Hematopoietic multipotent progenitor cell treated with erythropoietin and hydrocortisone succinate and interleukin-3 and kit ligand, for 17 days (in vitro differentiated cells): ENCODE results near the gene B3GLCT.

Source experiments
- DNase-seq: peaks from one replicate; pipeline ENCODE4 v3.0.0-alpha.2; 2015; ENCODE audit warnings: low spot score

The B3GLCT gene

DNA sequence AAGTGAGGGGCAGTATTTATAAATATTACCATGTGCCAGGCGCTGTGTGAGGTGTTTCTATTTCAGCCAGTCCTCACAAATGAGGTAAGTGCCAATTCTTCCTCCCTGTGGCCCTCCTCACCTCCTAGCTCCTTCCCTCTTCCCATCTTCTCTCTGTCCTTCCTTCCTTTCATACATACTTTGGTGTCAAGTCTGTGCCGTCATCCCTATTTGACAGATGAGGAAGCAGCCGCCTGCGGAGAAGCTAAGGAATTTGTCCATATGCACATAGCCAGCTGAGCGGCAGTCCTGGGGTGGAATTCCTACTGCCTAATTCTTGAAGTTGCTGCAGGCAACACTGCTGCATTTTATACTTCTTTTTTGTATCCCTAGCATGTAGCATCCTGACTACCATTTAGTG lies 150.8 kb downstream of the B3GLCT start:
- no peak for DNase-seq

DNA sequence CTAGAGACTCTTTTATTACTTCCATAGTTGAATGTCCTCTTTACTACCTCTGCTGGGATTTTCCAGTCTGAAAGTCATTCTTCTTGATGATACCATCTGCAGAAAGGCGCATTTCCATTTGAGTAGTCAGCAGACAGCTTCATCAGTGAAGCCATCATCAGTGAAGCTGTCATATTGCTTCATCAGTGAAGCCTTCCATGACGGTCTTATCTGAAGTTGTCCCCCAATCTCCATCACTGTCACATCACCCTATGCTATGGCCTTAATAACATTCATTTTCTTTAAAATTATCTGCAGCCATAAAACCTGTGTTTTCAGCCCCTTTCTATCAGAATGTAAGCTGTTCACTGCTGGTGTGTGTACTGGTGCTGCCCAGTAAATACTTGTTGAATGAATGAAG lies 151.6 kb downstream of the B3GLCT start:
- DNase-seq, result no peak

GRCh38 chr13:31352467-31352866 lies 152.7 kb downstream of the B3GLCT start:
- DNase-seq, result no peak

- no peak for DNase-seq
Observed at GRCh38 chr13:31355001-31355400, 155.2 kb downstream of the B3GLCT start.

DNA sequence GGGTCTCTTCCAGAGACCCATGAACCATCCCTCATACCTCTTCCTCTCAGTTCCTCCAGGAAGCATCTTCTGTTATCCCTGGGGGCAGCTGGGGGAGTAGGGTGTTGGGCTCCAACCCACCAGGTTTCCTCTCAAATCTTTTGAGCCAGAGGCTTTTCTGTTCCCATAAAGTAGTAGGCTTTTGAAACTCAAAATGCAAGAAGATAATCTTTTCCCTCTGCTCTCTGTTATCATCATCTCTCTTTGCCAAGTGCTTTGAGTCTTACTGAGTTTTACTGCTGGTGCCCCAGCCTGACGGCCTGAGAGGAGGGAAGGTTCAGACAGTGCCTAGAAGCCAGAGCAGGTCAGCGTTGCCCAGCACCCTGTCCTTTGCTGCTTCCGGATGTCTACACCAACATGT lies 157.2 kb downstream of the B3GLCT start:
- no peak for DNase-seq

DNA sequence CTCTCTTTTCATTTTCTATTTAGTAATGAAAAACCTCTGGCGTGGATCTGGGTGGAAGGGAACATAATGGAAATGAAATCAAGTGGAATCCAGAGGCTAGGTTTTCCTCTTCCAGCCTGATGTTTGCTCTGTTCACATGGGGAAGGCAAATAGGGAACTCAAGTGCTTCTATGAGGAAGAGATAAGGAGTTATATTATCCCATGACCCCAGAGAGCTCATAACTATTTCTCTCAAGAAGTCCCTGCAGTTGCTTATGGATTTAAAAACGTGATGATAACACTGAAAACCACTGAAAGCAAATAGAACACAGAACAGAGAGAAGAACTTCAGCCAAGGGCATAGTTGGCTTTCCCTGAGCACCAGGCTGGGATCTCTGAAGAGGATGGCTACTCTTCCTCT lies 157.8 kb downstream of the B3GLCT start:
- DNase-seq, result no peak

GRCh38 chr13:31361673-31362072 lies 161.9 kb downstream of the B3GLCT start:
- DNase-seq, result no peak

DNA sequence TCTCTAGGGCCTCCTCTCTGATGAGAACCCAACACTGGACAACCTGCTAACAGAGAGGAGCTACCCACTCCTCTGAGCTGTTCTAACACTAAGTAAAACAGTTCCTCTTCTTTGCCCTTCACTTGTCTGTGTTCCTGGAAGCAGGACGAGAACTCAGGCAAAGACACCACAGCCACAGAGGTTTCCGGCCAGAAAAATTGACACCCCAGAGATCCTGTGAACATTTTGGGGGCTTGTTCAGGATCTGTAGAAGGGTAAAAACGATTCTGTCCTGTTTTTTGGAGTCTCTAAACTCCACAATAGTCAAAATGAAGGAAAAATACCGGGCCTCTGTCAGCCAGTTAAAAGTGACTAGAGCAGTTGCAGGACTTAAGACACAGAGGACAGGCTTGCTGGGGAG lies 165.9 kb downstream of the B3GLCT start:
- DNase-seq, result no peak

DNA sequence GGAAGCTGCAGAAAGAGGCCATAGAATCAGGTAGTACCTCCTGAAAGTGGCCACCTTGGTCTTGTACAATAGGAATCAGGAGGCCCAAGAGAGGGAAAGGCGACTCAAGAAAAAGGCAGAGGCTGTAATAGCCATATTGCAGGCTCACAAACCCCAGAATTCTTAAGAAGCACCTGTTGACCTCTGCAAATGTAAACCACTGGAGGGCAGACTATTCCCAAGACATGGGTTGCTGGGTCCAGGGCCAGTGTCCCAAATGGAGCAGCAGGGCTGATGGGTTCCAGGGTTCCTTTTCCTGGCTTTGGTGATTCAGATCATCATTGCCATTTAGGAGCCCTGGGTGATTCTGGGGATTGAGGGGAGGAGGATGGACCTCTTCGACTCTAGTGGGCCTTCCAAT lies 167.6 kb downstream of the B3GLCT start:
- DNase-seq, result no peak

GRCh38 chr13:31369213-31369612 lies 169.4 kb downstream of the B3GLCT start:
- no peak for DNase-seq

- DNase-seq, result no peak
Observed at GRCh38 chr13:31372454-31372853, 172.7 kb downstream of the B3GLCT start.

DNA sequence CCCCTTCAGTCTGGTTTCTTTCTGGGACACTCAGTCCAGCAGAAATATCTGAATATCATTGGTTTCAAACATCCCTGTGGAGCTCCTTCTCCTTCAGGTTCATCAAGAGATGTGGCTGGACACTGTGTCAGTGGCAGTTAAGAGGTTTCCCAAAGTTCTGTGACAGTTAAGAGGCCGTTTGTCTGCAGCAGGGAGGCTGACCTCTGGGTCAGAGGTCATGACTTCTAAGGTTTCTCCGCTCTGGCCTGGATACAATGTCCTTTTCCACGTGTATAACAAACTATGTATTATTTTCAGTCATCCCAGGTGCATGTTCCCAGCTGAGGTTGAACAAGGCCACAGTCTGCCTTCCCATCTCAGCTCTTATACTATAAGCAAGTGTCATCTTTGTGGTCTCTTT lies 174.9 kb downstream of the B3GLCT start:
- DNase-seq, result no peak

DNA sequence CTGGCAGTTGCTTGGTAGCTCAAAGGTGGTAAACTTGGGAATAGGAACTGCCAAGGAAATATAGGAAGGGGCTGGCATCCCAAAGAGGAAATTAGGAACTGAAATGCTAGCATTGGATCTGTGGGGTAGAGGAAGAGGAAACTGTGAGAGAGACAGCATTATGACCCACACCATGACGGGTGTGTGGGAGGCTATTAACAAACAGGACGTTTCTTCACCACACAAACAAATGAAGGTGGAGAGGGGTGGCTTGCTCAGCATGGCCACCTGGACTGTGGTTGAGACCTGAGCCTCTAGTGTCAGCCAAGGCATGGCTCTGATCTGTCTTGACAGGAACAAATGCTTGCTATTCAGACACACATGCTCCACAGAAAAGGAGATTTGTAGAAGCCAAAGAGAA lies 178.2 kb downstream of the B3GLCT start:
- DNase-seq, result no peak

- no peak for DNase-seq
Observed at GRCh38 chr13:31380715-31381114, 180.9 kb downstream of the B3GLCT start.
